Keratinocyte (primary cell): Measurements from ENCODE around the gene CAMK2G. TPM values are rescaled to one million over a fixed set of nuclear protein-coding genes. Genes with fewer than 3 reads are reported as not detected.

Source experiments
- DNase-seq: peaks from one replicate; pipeline ENCODE4 v3.0.0-alpha.2; 2011; ENCODE audit warnings: low read depth, missing footprints, low spot score
- FAIRE-seq: peaks from 2 replicates; lab custom pipeline; 2011; peaks lifted over from hg19 to GRCh38; lab: Jason Lieb, UNC
- H2AFZ ChIP-seq: 2 replicates; pipeline ENCODE4 v1.6.0; 2012; ENCODE audit warnings: low read length, control low read depth, inconsistent platforms; ENCODE audit not compliant: control insufficient read depth
- H3K27ac ChIP-seq: 2 replicates; pipeline ENCODE4 v1.5.1; 2011; ENCODE audit warnings: low read length; ENCODE audit not compliant: control insufficient read depth, insufficient read depth
- H3K27me3 ChIP-seq: 3 replicates; pipeline ENCODE4 v1.6.0; 2011; ENCODE audit warnings: low read length; ENCODE audit not compliant: control insufficient read depth, insufficient read depth; ENCODE audit errors: extremely low read depth
- H3K36me3 ChIP-seq, 2 experiments: 2 replicates in 1 of 2; 3 replicates in 1 of 2; pipeline ENCODE4 v1.5.1; 2011; ENCODE audit warnings: low read length in 2 of 2, mild to moderate bottlenecking in 1 of 2; ENCODE audit not compliant: control insufficient read depth in 2 of 2, insufficient read depth in 2 of 2; ENCODE audit errors: extremely low read depth in 1 of 2
- H3K4me1 ChIP-seq: 3 replicates; pipeline ENCODE4 v1.5.1; 2011; ENCODE audit warnings: low read length; ENCODE audit not compliant: control insufficient read depth, insufficient read depth; ENCODE audit errors: extremely low read depth
- H3K4me2 ChIP-seq: 3 replicates; pipeline ENCODE4 v1.6.0; 2011; ENCODE audit warnings: low read depth, low read length; ENCODE audit not compliant: control insufficient read depth, insufficient read depth; ENCODE audit errors: extremely low read depth
- H3K4me3 ChIP-seq, 3 experiments: fragments of 200-600 bp in 1 of 3; sonication (generic) in 1 of 3; 2 replicates in 2 of 3; 3 replicates in 1 of 3; pipeline ENCODE4 v1.5.1; 2011 to 2016; ENCODE audit warnings: low read length in 3 of 3, mild to moderate bottlenecking in 3 of 3, control low read depth in 2 of 3, inconsistent platforms in 1 of 3, low read depth in 1 of 3, mixed read lengths in 1 of 3, mixed run types in 1 of 3, moderate library complexity in 1 of 3; ENCODE audit not compliant: control insufficient read depth in 2 of 3, insufficient read depth in 2 of 3; ENCODE audit errors: extremely low read depth in 1 of 3
- H3K79me2 ChIP-seq: 2 replicates; pipeline ENCODE4 v1.6.0; 2012; ENCODE audit warnings: low read length; ENCODE audit not compliant: control insufficient read depth, insufficient read depth
- H3K9ac ChIP-seq: 3 replicates; pipeline ENCODE4 v1.6.0; 2011; ENCODE audit warnings: low read length; ENCODE audit not compliant: control insufficient read depth, insufficient read depth; ENCODE audit errors: extremely low read depth
- H3K9me1 ChIP-seq: 3 replicates; pipeline ENCODE4 v1.6.0; 2011; ENCODE audit warnings: low read length; ENCODE audit not compliant: control insufficient read depth, insufficient read depth; ENCODE audit errors: extremely low read depth
- H3K9me3 ChIP-seq: 2 replicates; pipeline ENCODE4 v1.5.1; 2012; ENCODE audit warnings: low read depth, low read length; ENCODE audit not compliant: control insufficient read depth
- H4K20me1 ChIP-seq: 3 replicates; pipeline ENCODE4 v1.6.0; 2011; ENCODE audit warnings: low read length; ENCODE audit not compliant: control insufficient read depth, insufficient read depth; ENCODE audit errors: extremely low read depth
- CTCF ChIP-seq, 3 experiments: IDR thresholded peaks in 1 of 3; conservative IDR thresholded peaks in 1 of 3; optimal IDR thresholded peaks in 1 of 3; 2 replicates in 2 of 3; 3 replicates in 1 of 3; pipeline versions ENCODE3 to v1.5.1; 2011; ENCODE audit warnings: low read length in 3 of 3, mild to moderate bottlenecking in 3 of 3, moderate library complexity in 2 of 3, control low read depth in 1 of 3, inconsistent platforms in 1 of 3; ENCODE audit not compliant: insufficient read depth in 2 of 3; ENCODE audit errors: extremely low read depth in 1 of 3
- EZH2 ChIP-seq: IDR thresholded peaks from one replicate; pipeline ENCODE4 v1.6.1; 2012; ENCODE audit warnings: inconsistent platforms, mild to moderate bottlenecking, low read length, moderate library complexity
- dilution Hi-C: fragments of 300-500 bp; cut with MboI; formaldehyde crosslinking; loops from one replicate; pipeline ENCODE4 v1.7.0; 2020; ENCODE audit warnings: low sequenced_read_pairs; ENCODE audit not compliant: extremely low pct_ligation_motif_present
- polyA plus RNA-seq, 5 experiments: library from polyadenylated mRNA; depleted of rRNA in 3 of 5; stranded (reverse) in 3 of 5; stranded (forward) in 1 of 5; unstranded in 1 of 5; fragments of >200 nt; gene quantifications; 1 replicate in 1 of 5; 2 replicates in 3 of 5; 3 replicates in 1 of 5; pipeline versions ENCODE4 v1.2.1 to v1.2.3, GENCODE V29; 2011 to 2012; ENCODE audit warnings: missing spikeins in 2 of 5, low read depth in 1 of 5, low replicate concordance in 1 of 5

Gene CAMK2G
- polyA plus RNA-seq, 1 donor (not counting 4 experiments of a cell fraction or from before 2014, with no cell fraction given) = 17.6 TPM

GRCh38 chr10:73801253-73801590, 73.1 kb downstream of the CAMK2G start:
- Histone ChIP-seq H3K36me3 (peaks cover 47 to 62% of the 10 kb centered on the region in 2 experiments), H3K9ac (no peak overlapping the region), H2AFZ (no peak overlapping the region), H4K20me1 (no peaks in the 10 kb centered on the region), H3K79me2 (no peaks in the 10 kb centered on the region), H3K4me2 (no peak overlapping the region), H3K4me1 (no peaks in the 10 kb centered on the region), H3K27me3 (no peaks in the 10 kb centered on the region), H3K9me3 (no peaks in the 10 kb centered on the region), H3K4me3 (no peak overlapping the region), H3K9me1 (no peaks in the 10 kb centered on the region), H3K27ac (no peak overlapping the region)
- FAIRE-seq (no peak), DNase-seq (no peak)
- TF ChIP-seq EZH2 = no peak
- no peak for TF ChIP-seq CTCF (optimal IDR thresholded peaks at IDR 0.05 in 1 of 3, IDR thresholded peaks at IDR 0.05 in 1 of 3, conservative IDR thresholded peaks at IDR 0.05 in 1 of 3; ENCODE audit: extremely low read depth in 1 of 3, insufficient read depth in 2 of 3, low read length in 3 of 3)
- dilution Hi-C loops = no loop called here

- dilution Hi-C loops = no loop called here
- Histone ChIP-seq H3K36me3 (peaks cover 45 to 59% of the 10 kb centered on the region in 2 experiments), H4K20me1 (no peaks in the 10 kb centered on the region), H3K9me1 (no peaks in the 10 kb centered on the region), H3K9ac (no peak overlapping the region), H3K27me3 (no peaks in the 10 kb centered on the region), H3K27ac (no peak overlapping the region), H2AFZ (no peak overlapping the region), H3K9me3 (no peaks in the 10 kb centered on the region), H3K79me2 (no peaks in the 10 kb centered on the region), H3K4me3 (no peak overlapping the region), H3K4me1 (no peaks in the 10 kb centered on the region), H3K4me2 (no peak overlapping the region)
- TF ChIP-seq CTCF (optimal IDR thresholded peaks at IDR 0.05 in 1 of 3, IDR thresholded peaks at IDR 0.05 in 1 of 3, conservative IDR thresholded peaks at IDR 0.05 in 1 of 3; ENCODE audit: extremely low read depth in 1 of 3, insufficient read depth in 2 of 3, low read length in 3 of 3) (no peak), EZH2 (no peak)
- FAIRE-seq (no peak), DNase-seq (no peak)
These were observed 73.6 kb downstream of the CAMK2G start for GRCh38 chr10:73800560-73801252.
